Amniotic epithelial cell (primary cell): ENCODE data around the gene GHR.
A peak's percentile ranks its signal among the peaks of the same experiment; 100 is the strongest.

Experiments used
- DNase-seq: peaks from one replicate; pipeline ENCODE4 v3.0.0-alpha.2; 2010; ENCODE audit warnings: low read depth

Gene GHR

DNA sequence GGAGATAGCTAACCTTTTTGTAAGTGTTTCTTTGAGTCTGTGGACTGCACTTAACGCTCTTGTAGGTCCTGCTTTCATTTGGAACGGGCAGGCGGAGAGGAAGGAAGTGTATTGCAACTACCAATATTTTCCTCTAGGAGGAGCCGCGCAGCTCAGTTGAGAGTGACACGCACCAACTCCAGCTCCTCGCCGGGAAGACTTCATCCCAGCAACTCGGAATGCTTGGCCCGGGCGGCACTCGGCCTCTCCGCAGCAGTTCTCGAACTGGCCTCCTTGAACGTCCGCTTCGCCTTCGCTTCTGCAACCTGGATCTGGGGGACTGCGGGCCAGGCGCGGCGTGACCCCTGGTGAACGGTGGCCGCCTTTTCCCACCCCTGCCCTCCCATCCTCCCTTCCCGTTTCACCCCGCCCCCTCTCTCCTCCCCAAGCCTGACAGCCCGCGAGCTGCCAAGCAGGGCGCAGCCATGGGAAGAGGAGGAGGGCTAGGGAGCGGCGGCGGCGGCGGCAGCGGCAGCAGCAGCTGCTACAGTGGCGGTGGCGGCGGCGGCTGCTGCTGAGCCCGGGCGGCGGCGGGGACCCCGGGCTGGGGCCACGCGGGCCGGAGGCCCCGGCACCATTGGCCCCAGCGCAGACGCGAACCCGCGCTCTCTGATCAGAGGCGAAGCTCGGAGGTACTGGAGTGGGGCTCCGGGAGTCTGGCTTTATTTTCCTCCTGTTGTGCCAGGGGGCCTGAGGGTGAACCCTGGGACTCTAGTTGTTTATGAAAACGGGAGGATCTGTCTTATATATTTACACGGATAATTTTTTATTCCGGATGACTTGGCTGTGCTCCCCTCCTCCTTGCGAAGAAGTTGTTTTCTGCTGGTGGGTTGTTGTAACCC is at the start of gene GHR:
TSS of gene GHR (plus strand) at position 155 of the 881 bp plus-strand sequence. CDS start 142,436 bp downstream, outside the sequence.
- peak; percentile 86 for DNase-seq

DNA sequence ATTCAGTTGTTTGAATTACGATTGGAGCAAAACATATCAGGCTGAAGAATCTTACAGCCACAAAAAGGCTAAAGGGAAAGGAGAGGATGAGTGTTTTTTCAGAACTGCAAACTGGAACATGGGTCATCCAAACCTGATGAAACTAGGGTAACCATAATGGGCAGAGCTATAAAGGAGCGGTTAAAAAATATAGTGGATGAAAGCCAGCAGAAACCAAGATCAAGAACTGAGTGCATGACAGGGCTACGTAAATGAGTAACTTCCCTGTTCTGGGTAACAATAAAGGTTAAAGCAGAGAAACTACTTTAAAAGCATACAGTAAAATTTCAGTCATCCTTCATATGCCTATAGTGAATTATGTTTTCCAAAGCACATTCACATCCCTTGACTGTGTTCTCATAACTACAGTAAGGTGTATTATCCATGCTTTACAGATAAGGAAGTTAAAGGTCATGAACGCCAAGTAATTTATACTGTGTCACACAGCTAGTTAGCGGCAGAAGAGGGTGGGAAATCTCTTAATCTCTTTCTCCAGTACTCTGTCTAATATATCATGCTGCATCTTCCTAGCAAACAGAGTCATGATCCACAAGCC is 48.5 kb upstream of the GHR start:
- no peak for DNase-seq

DNA sequence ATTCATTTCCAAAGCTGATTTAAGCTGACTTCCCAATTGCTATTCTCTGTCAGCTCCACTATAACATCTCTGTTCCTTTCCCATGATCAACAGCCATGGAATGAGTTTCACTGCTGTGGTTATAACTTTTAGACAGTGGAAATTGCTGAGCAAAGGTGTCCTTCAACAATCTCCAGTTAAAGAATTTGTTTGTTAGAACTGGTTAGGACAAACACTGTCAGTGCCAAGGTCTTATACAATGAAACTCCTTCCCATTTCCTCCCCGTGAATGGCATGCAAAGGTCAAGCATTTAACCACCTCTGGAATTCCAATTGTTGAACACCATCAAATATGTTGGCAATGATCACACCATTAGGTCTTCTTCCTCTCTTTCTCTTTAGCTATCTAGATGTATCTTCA is 45.7 kb upstream of the GHR start:
- no peak for DNase-seq

DNA sequence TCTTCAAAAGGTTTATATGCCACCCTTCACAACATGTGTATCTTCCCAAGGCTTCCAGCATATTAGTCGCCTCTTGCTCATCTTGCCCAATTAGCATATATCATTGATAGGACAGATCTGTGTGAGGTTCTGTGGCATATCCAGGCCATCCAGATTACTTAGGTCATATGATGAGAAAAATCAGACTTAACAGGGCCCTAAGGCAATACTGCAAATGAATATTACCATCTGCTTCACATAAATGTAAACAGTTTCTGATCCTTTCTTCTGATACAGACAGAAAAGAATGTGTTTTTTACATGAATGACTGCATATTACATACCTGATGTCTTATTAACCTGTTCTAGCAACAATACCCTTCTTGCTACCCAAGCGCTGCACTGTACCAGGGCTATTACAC is 41.3 kb upstream of the GHR start:
- DNase-seq: no peak

DNA sequence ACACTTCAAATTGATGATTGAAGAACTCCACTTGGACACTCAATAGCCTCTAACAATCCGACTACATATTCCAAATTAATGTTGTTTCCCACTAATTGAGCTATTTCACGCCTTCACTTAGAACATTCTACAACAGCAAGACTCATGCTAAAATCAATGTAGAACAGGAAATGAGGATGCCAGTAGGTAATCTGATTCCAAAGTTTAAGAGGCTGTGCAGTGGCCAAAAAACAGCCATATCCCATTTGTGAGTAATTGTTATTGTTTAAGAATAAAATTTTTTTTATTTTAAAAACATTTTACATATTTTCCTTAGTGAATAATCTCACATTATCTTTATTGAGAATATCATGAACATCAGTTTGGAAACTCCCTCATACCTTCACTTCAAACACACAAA is 35.7 kb upstream of the GHR start:
- DNase-seq: no peak

DNA sequence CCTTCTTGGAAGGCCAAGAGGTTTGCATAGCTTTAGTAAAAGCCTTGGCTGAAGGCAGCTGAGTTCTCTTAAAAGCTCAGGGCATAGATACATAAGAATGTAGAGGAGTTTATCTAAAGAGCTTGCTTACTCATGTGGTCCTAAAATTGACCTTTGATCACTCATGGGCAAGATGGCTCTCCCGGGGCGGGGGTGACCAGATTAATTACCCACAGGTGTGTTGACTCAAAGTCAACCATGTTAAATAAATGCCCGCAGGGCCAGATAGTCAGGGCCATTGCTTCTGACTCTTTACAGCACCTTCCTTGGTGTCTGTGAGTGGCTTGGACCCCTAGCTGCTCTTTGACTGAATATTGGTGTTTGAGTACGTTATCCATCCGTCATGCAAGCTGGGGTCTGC is 33.1 kb upstream of the GHR start:
- no peak for DNase-seq

DNA sequence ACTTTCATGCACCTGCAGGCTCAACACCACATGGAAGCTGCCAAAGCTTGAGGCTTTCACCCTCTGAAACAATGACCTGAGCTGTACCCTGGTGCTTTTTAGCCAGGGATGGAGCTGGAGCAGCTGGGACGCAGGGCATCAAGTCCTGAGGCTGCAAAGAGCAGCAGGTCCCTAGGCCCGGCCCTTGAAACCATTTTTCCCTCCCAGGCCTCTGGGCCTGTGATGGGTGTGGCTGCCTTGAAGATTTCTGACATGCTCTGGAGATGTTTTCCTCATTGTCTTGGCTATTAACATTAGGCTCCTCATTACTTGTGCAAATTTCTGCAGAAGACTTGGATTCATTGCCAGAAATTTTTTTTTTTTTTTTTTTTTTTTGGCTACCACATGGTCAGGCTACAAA is 30.3 kb upstream of the GHR start:
- DNase-seq: no peak

DNA sequence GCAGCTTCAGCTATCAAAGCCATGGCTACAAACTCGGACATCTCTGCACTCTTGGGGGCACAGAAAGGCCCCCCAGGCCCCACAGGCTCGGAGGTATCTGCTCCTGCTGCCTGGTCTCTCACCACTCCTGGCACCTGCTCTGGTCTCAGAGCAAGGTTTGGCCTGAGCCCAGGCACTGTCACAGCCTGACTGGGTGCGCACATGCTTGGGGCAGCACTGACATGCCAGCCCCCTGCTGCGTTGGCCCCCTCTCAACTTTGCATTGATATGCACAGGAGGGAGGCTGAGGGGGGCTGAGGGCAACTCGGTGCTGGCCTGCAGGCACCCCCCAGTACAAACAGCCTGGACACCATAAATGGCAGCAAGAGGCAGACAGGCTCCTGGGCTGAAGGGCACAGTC is 27.1 kb upstream of the GHR start:
- no peak for DNase-seq

DNA sequence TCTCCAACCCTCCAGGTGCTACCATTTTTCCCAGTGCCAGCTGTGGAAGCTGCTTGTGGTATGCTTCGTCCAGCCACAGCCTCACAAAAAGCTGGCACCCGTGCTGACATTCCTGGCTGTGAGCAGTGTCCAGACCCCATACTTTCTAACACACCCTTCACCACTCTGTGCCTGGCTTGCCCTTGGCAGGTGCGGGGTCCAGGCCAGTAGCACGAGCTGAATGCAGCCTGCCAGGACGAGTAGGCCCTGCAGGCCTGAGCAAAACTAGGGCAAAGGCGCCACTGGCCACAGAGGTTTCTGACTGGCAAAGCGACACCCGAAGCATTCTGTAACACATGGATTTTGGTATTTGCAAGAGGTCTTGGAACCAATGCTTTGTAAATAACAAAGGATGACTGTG is 26.0 kb upstream of the GHR start:
- no peak for DNase-seq

DNA sequence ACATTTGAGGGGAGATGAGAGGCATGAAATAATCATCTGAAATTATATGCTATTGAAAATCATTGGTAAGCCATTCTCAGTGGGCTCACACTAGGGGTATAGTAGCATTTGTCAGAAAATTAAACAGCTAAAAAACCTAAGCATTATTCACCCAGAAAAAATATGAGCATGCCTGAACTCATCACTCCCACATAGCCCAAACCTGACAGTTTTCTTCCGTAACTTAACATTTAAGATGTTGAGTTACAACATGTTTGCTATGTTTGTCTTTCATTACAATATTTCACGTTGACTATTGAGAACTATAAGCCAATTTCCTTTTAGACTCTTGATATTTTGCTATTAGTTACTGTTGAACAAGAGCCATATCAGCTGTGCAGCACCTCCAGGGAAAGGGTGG is 23.5 kb upstream of the GHR start:
- no peak for DNase-seq

DNA sequence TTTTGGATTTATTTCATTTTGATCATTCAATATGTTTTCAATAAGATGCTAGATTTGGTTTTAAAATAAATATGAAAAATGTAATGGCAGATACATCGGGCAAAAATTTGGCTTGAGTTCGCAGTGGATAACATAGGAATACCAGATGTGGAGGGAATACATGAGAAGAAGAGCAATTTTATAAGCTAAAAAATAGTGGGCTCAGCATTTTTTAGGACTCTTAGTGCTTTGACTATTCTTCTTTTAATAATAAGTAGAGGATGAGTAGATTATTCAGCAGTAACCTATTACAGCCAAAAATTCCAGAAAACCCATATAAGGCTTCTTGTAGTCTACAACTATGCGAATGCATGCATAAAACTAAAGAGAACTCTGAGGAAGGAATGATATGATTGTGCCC is 22.8 kb upstream of the GHR start:
- DNase-seq: no peak

DNA sequence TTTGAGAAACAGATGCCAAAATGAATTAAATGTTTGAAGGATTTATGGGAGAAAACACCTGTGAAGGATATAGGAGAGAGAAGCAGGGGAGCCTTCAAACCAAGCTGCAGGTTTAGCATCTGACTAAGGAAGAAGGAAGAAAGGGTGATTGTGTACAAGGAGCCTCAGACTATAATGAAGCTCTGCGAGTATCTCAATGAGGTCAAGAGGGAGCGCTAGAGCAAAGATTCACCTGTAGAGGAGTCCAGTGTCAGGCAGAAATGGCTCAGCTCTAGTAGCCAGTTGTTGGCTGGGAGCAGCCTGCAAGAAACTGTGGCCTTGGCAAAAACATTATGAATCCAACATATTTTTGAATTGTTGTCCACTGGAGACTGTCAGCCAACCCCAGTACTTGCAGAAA is 20.0 kb upstream of the GHR start:
- DNase-seq: no peak

DNA sequence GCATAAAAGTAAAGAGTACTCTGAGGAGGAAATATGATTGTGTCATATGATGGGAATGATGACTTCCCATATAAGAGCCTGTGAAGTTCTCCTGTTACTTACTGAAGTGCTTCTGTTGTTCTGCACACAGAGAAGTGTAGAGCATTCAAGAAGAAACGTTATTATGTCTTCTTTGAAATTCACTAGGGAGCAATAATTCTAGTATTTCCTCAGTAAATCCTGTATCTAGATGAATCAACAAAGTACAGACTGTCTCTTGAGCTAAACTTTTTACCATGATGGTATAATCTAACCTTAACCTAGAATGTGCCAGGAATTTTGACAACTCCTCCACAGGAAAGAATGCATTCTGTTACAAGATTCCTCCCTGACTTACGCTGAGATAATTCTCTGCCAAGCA is 18.9 kb upstream of the GHR start:
- no peak for DNase-seq

DNA sequence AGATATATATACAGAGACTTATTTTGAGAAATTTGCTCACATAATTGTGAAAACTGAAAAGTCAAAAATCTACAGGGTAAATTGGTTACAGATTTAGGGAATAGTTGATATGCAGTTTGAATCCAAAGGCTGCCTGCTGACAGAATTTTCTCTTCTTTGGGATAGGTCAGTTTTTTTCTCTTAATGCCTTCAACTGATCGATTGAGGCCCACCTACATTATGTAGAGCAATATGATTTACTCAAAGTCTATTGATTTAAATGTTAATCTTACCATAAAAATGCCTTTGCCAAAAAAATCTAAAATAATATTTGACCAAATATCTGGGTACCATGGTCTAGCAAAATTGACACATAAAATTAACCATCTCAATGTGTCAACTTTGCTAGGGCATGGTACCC is 3.9 kb upstream of the GHR start:
- DNase-seq: no peak

DNA sequence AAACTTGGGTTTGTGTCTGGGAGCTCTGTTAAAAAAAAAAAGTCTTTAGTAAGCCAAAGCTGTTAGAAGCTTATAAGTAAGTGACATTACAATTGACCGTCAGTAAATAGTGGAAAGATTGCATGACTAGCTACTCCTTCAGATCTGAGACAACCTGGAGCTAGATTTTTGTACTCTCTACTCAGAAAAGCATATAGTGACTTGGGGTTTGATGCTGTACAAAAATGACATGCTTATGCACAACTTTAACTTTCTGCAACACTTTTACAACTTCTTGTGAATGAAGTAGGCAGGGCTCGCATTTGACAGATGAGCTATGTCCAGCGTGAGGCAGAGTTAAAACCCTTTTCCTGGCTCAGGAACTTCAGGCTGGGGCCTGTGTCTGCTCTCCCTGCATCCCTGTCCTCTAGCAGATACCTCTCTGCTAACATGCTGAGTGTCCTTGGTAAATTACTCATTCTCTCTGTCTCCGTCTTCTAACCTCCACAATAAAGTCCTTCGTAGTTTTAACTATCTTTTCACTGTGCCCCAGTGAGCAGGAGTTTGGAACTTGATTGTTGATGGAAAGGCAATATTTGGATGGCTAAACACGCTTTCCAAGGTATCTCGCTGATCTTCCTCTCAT is 471 bp upstream of the GHR start:
- DNase-seq: no peak

DNA sequence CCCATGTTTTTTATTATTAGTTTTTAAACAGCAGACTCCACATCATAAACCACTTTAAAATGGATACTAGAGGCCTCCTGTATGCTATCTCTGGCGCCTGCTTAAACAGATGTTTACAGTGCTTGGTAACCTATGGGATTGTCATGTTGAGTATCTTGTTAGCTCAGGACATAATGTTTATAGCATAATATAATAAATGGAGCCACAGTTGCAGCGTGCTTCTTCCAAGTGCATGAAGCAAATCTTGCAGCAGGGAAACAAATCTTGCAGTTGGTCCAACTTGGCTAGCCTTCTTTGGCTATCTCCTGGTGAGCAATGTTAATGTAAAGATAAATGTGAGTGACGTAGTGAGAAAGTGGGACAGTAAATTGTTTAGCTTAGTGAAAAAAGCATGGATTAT is 2.8 kb downstream of the GHR start:
- no peak for DNase-seq

DNA sequence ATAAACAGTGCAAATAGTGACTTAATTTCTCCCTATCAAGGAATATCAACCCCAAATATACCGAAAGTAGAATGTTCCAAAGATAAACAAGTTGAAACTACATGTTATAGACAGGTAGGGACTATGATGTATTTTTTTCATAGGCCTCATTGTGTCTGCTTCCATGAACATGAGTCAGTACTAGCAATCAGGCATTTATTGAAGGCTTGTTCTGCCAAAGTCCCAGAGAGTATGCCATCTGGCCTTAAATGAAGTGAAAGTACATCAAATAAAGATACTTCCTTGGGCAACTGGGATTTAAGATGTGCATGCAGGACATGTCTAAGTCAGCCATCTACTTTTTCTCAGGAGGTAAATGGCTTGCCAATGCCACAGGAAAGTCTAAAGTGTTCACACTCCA is 6.5 kb downstream of the GHR start:
- no peak for DNase-seq

DNA sequence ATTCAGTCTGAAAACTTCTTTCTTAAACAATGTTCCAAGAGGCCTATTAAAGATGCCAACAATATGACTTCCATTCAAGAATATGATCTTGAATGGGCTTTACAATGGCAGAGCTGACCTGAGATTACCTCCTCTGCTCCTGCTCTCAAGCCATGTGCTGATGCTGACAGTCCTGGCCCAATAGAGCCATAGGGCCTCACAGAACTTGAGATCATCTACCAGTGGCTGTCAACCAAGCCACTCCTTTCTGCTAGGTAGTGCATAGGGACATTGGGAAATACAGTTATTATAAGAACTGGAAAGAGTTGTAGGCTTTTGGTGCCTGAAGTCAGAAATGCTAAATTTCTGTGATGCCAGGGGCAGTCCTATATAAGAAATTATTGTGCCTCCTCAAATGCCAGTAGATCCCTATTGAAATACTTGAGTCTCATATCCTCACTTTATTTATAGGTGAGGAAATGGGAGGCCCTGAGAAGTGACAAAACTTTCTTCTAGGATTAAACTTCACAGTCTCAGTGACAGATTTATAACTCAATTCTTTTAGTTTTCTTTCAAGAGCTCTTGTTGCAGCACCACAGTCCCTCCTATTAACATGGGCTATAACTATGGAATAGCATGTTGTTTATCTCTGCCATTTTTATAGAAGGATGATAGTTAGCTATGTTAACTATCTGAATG is 10.9 kb downstream of the GHR start:
- DNase-seq: no peak

DNA sequence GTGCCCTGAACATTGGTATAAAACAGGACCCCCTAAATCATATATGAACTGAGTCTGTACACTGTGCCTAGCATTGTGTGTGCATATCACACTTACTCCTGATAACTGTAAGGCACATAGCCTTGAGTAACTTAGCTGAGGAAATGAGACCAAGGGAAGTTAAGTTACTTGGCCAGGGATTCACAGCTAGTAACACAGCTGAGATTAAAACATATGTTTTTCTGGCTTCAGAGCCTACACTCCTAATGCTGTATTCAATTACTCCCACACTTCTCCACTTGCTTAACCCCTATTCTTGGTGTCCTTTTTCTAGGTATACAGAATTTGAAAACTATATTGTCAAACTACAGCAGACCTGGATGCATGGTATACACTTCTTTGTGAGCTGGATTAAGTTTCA is 12.8 kb downstream of the GHR start:
- no peak for DNase-seq

DNA sequence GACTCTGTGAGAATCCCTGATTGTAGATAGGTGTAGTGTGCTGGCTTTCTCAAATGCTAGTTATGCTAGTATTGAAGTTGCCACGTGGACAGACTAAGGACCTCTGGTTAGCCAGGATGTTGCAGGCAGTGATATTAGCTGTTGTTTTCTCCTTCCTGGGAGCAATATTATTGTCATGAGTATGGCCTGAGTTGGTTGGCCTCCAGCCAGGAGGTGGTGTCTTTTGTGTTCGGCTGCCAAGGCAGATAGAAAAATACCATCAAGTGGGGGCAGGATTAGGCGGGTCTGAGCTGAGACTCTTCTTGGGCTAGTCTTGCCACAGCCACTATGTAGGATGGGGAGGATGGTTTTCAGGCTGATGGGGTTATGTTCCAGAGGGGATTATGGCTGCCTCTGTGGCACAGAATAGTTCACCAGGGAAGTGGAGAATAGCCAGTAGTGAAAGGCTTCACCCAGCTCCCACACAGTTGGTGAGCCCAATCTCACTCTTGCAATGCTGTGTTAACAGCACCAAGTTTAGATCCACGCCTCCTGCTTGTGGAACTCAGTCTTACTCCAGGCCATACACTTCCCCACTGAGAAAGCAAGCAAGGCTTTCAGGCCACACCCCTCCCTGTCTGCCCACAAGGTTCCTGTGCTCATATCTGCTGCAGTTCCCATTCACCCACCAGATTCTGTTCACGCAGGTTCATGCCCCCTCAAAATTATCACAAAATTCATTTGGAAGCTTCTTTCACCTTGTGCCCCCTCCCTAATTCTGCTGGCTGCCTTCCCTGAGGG is 31.2 kb downstream of the GHR start:
- DNase-seq: no peak

DNA sequence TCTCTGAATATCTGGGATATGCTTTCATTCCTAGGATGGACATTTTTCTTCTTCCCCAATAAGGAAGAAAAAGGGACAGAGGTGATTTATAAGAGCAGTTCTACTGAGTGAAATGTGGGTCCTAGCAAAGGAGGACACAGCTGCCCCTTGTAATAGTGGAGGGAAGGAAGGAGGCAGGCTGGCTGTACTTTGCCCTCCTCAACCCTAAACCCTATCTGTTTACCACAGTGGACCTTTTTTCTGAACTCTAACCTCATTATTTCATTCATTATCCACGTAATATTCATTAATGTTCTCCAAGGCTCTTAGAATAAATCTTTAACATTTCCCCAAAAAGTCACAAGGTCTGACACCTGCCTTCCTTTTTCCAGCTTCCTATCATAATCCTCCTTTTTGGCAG is 37.8 kb downstream of the GHR start:
- DNase-seq: no peak

DNA sequence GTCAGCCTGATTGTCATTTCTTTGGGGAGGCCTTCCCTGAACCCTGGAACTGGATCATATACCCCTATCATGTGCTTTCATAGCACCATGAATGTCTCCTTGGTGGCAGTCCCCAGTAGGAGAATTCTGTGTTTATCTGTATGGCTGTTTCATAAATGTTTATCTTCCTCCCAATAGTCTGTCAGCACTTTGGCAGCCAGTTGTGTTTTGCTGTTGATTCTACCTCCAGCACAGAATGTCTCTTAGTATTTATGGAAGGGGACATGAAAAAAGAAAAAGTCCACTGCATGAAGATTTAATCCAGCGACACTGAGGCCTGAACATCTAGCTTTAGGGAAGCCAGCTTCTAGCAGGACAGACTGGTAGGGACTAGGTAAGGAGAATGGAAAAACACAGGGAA is 38.3 kb downstream of the GHR start:
- DNase-seq: no peak
